ENCODE data around the gene PLAC1.

GRCh38 chrX:134552351-134552750 lies 105.9 kb downstream of the PLAC1 start:
- no peak for TF ChIP-seq ZBTB7A (IDR thresholded peaks at IDR 0.05; ENCODE audit: low read depth)
- TF ChIP-seq EP300 (IDR thresholded peaks at IDR 0.05; ENCODE audit: borderline replicate concordance) = no peak
- no peak for TF ChIP-seq CEBPB (IDR thresholded peaks at IDR 0.05)
- no peak for TF ChIP-seq REST (IDR thresholded peaks at IDR 0.05; ENCODE audit: low read depth)
- no peak for TF ChIP-seq TEAD4 (IDR thresholded peaks at IDR 0.05)
- TF ChIP-seq EGR1 (IDR thresholded peaks at IDR 0.05) = no peak

Measured in Ishikawa (cell line).